ENCODE measurements around the gene ANKIB1.

The ANKIB1 gene

GRCh38 chr7:92268921-92269320 is 23.1 kb downstream of the ANKIB1 start:
- DNase-seq (ENCODE audit: low spot score): no peak

- no peak for DNase-seq (ENCODE audit: low spot score)
Measured at GRCh38 chr7:92275327-92275726, 29.6 kb downstream of the ANKIB1 start.

- DNase-seq (ENCODE audit: low spot score): no peak
Measured at GRCh38 chr7:92276460-92276864, 30.7 kb downstream of the ANKIB1 start.

- DNase-seq (ENCODE audit: low spot score): no peak
Measured at GRCh38 chr7:92279396-92280031, 33.7 kb downstream of the ANKIB1 start.

- DNase-seq (ENCODE audit: low spot score): no peak
Measured at GRCh38 chr7:92281031-92281430, 35.3 kb downstream of the ANKIB1 start.

GRCh38 chr7:92282221-92282814 is 36.5 kb downstream of the ANKIB1 start:
- no peak for DNase-seq (ENCODE audit: low spot score)

GRCh38 chr7:92282930-92283329 is 37.2 kb downstream of the ANKIB1 start:
- DNase-seq (ENCODE audit: low spot score): no peak

- DNase-seq (ENCODE audit: low spot score): no peak
Measured at GRCh38 chr7:92289321-92289720, 43.5 kb downstream of the ANKIB1 start.

- DNase-seq (ENCODE audit: low spot score): no peak
Measured at GRCh38 chr7:92292981-92293380, 47.2 kb downstream of the ANKIB1 start.

GRCh38 chr7:92293896-92294590 is 48.3 kb downstream of the ANKIB1 start:
- DNase-seq (ENCODE audit: low spot score): no peak

GRCh38 chr7:92295391-92295790 is 49.6 kb downstream of the ANKIB1 start:
- DNase-seq (ENCODE audit: low spot score): no peak

- DNase-seq (ENCODE audit: low spot score): no peak
Measured at GRCh38 chr7:92296235-92296634, 50.5 kb downstream of the ANKIB1 start.

GRCh38 chr7:92296880-92297445 is 51.2 kb downstream of the ANKIB1 start:
- DNase-seq (ENCODE audit: low spot score): no peak

GRCh38 chr7:92297736-92298135 is 52.0 kb downstream of the ANKIB1 start:
- no peak for DNase-seq (ENCODE audit: low spot score)

GRCh38 chr7:92303761-92304160 is 58.0 kb downstream of the ANKIB1 start:
- no peak for DNase-seq (ENCODE audit: low spot score)

GRCh38 chr7:92304406-92304893 is 58.7 kb downstream of the ANKIB1 start:
- DNase-seq (ENCODE audit: low spot score): no peak

GRCh38 chr7:92306153-92306552 is 60.4 kb downstream of the ANKIB1 start:
- no peak for DNase-seq (ENCODE audit: low spot score)

- no peak for DNase-seq (ENCODE audit: low spot score)
Measured at GRCh38 chr7:92313055-92313454, 67.3 kb downstream of the ANKIB1 start.

- DNase-seq (ENCODE audit: low spot score): no peak
Measured at GRCh38 chr7:92319243-92319642, 73.5 kb downstream of the ANKIB1 start.

GRCh38 chr7:92325173-92325572 is 79.4 kb downstream of the ANKIB1 start:
- no peak for DNase-seq (ENCODE audit: low spot score)

- no peak for DNase-seq (ENCODE audit: low spot score)
Measured at GRCh38 chr7:92325858-92326257, 80.1 kb downstream of the ANKIB1 start.

GRCh38 chr7:92330835-92331438 is 85.2 kb downstream of the ANKIB1 start:
- DNase-seq (ENCODE audit: low spot score): no peak

- no peak for DNase-seq (ENCODE audit: low spot score)
Measured at GRCh38 chr7:92331508-92331907, 85.7 kb downstream of the ANKIB1 start.

Measured in Ammon's horn (tissue), 1 donor.